Mucosa of stomach (tissue), 1 donor: ENCODE results near the gene C10orf105.

ENCODE experiments used
- H3K27me3 ChIP-seq: one replicate; pipeline ENCODE4 v1.7.0; 2013; ENCODE audit warnings: mild to moderate bottlenecking, low read length; ENCODE audit not compliant: control insufficient read depth, insufficient read depth
- H3K36me3 ChIP-seq: one replicate; pipeline ENCODE4 v1.7.0; 2013; ENCODE audit warnings: low read length; ENCODE audit not compliant: control insufficient read depth, insufficient read depth
- H3K4me1 ChIP-seq: one replicate; pipeline ENCODE4 v1.7.0; 2013; ENCODE audit warnings: mild to moderate bottlenecking, low read length; ENCODE audit not compliant: control insufficient read depth, insufficient read depth
- H3K4me3 ChIP-seq: one replicate; pipeline ENCODE4 v1.7.0; 2013; ENCODE audit warnings: low read length
- H3K9ac ChIP-seq: one replicate; pipeline ENCODE4 v1.7.0; 2013; ENCODE audit warnings: mild to moderate bottlenecking, low read length, moderate library complexity
- H3K9me3 ChIP-seq: one replicate; pipeline ENCODE4 v1.7.0; 2013; ENCODE audit warnings: mild to moderate bottlenecking, low read length, moderate library complexity; ENCODE audit not compliant: control insufficient read depth
- donor health status: Pancreatic carcinoma.

C10orf105 gene

GRCh38 chr10:71666639-71667386, 52.8 kb downstream of the C10orf105 start:
- Histone ChIP-seq H3K27me3 (peaks cover 9% of the 10 kb centered on the region), H3K4me1 (peaks cover 32% of the 10 kb centered on the region), H3K9me3 (no peaks in the 10 kb centered on the region), H3K36me3 (no peaks in the 10 kb centered on the region), H3K4me3 (no peak overlapping the region), H3K9ac (no peak overlapping the region)

GRCh38 chr10:71665456-71665855, 54.1 kb downstream of the C10orf105 start:
- no peaks in the 10 kb centered on the region for H3K9me3 ChIP-seq
- no peak overlapping the region for H3K4me3 ChIP-seq
- H3K9ac ChIP-seq: no peak overlapping the region
- H3K36me3 ChIP-seq: no peaks in the 10 kb centered on the region
- peaks cover 31% of the 10 kb centered on the region for H3K4me1 ChIP-seq
- H3K27me3 ChIP-seq: peaks cover 9% of the 10 kb centered on the region

- H3K9me3 ChIP-seq: no peaks in the 10 kb centered on the region
- peaks cover 31% of the 10 kb centered on the region for H3K4me1 ChIP-seq
- no peak overlapping the region for H3K9ac ChIP-seq
- peaks cover 9% of the 10 kb centered on the region for H3K27me3 ChIP-seq
- H3K36me3 ChIP-seq: no peaks in the 10 kb centered on the region
- no peak overlapping the region for H3K4me3 ChIP-seq
Observed at GRCh38 chr10:71664585-71664984, 55.0 kb downstream of the C10orf105 start.

- H3K27me3 ChIP-seq: peaks cover 9% of the 10 kb centered on the region
- H3K9ac ChIP-seq: no peak overlapping the region
- H3K4me1 ChIP-seq: peaks cover 31% of the 10 kb centered on the region
- no peaks in the 10 kb centered on the region for H3K36me3 ChIP-seq
- H3K4me3 ChIP-seq: no peak overlapping the region
- H3K9me3 ChIP-seq: no peaks in the 10 kb centered on the region
Observed at GRCh38 chr10:71663311-71663710, 56.3 kb downstream of the C10orf105 start.

GRCh38 chr10:71661779-71662336, 57.7 kb downstream of the C10orf105 start:
- Histone ChIP-seq H3K9me3 (no peaks in the 10 kb centered on the region), H3K4me1 (peaks cover 27% of the 10 kb centered on the region), H3K4me3 (no peak overlapping the region), H3K9ac (no peak overlapping the region), H3K36me3 (no peaks in the 10 kb centered on the region), H3K27me3 (no peaks in the 10 kb centered on the region)
